ENCODE data around the gene NEURL1.

GRCh38 chr10:103467406-103467805 lies 26.1 kb upstream of the NEURL1 start:
- TF ChIP-seq CTCF (IDR thresholded peaks at IDR 0.05) (no peak), POLR2A (IDR thresholded peaks at IDR 0.05) (no peak)

Data from esophagus squamous epithelium (tissue), 4 donors.